Gastroesophageal sphincter (tissue), 4 donors: ENCODE measurements around the gene AATF. TPM values are rescaled to one million over a fixed set of nuclear protein-coding genes. Genes with fewer than 3 reads are reported as not detected.

ENCODE experiments used
- ATAC-seq: fragments of 150-250 bp; one replicate; pipeline ENCODE4 v1.9.1; 2016; ENCODE audit warnings: mild to moderate bottlenecking, moderate library complexity
- H3K27ac ChIP-seq, 4 donors: fragments of 200-600 bp; sonication (generic) in 3 of 4; 1 replicate in 3 of 4; 2 replicates in 1 of 4; pipeline ENCODE4 v1.5.1; 2016 to 2019
- H3K27me3 ChIP-seq: fragments of 200-600 bp; sonication (generic); one replicate; pipeline ENCODE4 v1.5.1; 2019
- H3K36me3 ChIP-seq, 2 donors: fragments of 200-600 bp; sonication (generic); one replicate each; pipeline ENCODE4 v1.5.1; 2019; ENCODE audit warnings: control low read depth in 1 of 2
- H3K4me1 ChIP-seq, 3 donors: fragments of 200-600 bp; sonication (generic); 1 replicate in 2 of 3; 2 replicates in 1 of 3; pipeline ENCODE4 v1.5.1; 2016 to 2019; ENCODE audit warnings: control low read depth in 2 of 3
- H3K4me3 ChIP-seq, 2 donors: fragments of 200-600 bp; sonication (generic); one replicate each; pipeline ENCODE4 v1.5.1; 2019; ENCODE audit warnings: mild to moderate bottlenecking in 1 of 2, moderate library complexity in 1 of 2
- H3K9me3 ChIP-seq, 3 donors: fragments of 200-600 bp; sonication (generic); one replicate each; pipeline ENCODE4 v1.5.1; 2017 to 2019; ENCODE audit warnings: control low read depth in 2 of 3
- EP300 ChIP-seq: sonication (generic); formaldehyde crosslinking; IDR thresholded peaks from one replicate; pipeline ENCODE4 v1.6.1; 2017; ENCODE audit warnings: antibody characterized with exemption, mild to moderate bottlenecking
- POLR2A ChIP-seq, 2 donors: fragments of 450-650 bp; IDR thresholded peaks; one replicate each; pipeline ENCODE4 v1.6.1; 2017; ENCODE audit warnings: antibody characterized with exemption in 2 of 2, mild to moderate bottlenecking in 2 of 2, moderate library complexity in 1 of 2
- POLR2AphosphoS5 ChIP-seq: sonication (generic); formaldehyde crosslinking; IDR thresholded peaks from one replicate; pipeline ENCODE4 v1.6.1; 2017; ENCODE audit warnings: antibody characterized with exemption
- WGBS, 2 donors: methylation state at CpG; one replicate each; pipeline ENCODE4 v1.1.5; 2018; ENCODE audit warnings: low coverage in 1 of 2; 5-methylcytosine and 5-hydroxymethylcytosine counted together
- total RNA-seq, 4 donors: library from RNA; depleted of rRNA; stranded (reverse); fragments of >200 nt; gene quantifications; one replicate each; pipeline ENCODE4 v1.1.0, GENCODE V29; 2016
- TF ChIP-seq, protein P1 (sequence below), 4 experiments: fragments of 200-600 bp in 2 of 4; fragments of 450-650 bp in 2 of 4; sonication (generic) in 1 of 4; IDR thresholded peaks; one replicate each; pipeline ENCODE4 v1.5.1; 2017 to 2019; ENCODE audit warnings: antibody characterized with exemption in 4 of 4, mild to moderate bottlenecking in 2 of 4, moderate library complexity in 2 of 4

AATF gene
- total RNA-seq, 4 donors from 2014 or later, result 36.1 to 45.1 (median 38.5) TPM

DNA sequence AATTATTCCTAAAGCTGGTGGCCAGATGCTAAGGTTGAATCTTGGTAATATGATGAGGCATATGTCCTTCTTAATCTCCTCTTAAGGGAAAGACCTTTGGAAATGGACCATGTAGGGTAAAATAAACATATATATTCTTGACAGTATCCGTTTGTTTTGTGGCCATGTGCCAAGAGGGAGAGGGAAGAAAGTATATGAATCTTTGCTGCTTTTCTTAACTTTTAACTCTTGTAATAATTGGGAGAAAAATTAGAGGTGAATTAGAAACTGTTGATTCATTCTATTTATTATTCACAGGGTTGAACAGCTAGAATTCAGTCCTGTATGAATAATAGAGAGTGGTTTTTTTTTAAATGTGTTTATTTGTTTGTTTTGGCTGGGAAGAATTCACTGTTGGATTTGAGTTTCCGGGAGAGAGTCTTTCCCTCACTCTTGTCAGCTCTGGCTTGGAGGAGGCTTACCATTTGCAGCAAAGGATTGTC lies 31.6 kb downstream of the AATF start:
- Histone ChIP-seq H3K4me3 (no peak overlapping the region), H3K9me3 (no peaks in the 10 kb centered on the region), H3K4me1 (peaks cover 0 to 24% (median 0%) of the 10 kb centered on the region in 3 donors), H3K27ac (no peak overlapping the region), H3K36me3 (peaks cover 0 to 11% of the 10 kb centered on the region in 2 donors), H3K27me3 (no peaks in the 10 kb centered on the region)
- no peak for TF ChIP-seq POLR2AphosphoS5
- ATAC-seq, result no peak
- 30 to 43% methylated on average over 2 of the region's 2 CpGs for WGBS, 2 donors

DNA sequence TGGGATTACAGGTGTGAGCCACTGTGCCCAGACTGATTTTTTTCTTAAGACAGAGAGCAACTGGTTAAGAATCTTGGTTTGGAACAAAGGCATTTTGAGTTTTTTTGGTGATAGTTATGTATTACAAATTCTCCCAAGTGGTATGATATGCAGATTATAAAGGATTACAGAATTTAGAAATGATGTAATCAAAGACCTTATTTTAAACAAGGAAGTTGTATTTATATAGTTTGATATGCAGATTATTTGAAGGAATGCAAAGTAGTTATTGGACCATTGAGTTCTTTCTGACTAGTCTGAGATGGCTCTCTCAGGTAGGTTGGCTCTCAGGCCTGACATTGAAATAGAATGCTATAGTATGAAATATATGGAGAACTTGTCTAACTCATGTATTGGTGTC lies 34.9 kb downstream of the AATF start:
- no peak for ATAC-seq
- H3K4me1 ChIP-seq, result peaks cover 0 to 21% (median 0%) of the 10 kb centered on the region in 3 donors
- H3K4me3 ChIP-seq, result no peak overlapping the region
- no peaks in the 10 kb centered on the region for H3K27me3 ChIP-seq
- H3K9me3 ChIP-seq, result no peaks in the 10 kb centered on the region
- peaks cover 0 to 44% of the 10 kb centered on the region in 2 donors for H3K36me3 ChIP-seq
- no peak for TF ChIP-seq EP300
- TF ChIP-seq, protein P1, sequence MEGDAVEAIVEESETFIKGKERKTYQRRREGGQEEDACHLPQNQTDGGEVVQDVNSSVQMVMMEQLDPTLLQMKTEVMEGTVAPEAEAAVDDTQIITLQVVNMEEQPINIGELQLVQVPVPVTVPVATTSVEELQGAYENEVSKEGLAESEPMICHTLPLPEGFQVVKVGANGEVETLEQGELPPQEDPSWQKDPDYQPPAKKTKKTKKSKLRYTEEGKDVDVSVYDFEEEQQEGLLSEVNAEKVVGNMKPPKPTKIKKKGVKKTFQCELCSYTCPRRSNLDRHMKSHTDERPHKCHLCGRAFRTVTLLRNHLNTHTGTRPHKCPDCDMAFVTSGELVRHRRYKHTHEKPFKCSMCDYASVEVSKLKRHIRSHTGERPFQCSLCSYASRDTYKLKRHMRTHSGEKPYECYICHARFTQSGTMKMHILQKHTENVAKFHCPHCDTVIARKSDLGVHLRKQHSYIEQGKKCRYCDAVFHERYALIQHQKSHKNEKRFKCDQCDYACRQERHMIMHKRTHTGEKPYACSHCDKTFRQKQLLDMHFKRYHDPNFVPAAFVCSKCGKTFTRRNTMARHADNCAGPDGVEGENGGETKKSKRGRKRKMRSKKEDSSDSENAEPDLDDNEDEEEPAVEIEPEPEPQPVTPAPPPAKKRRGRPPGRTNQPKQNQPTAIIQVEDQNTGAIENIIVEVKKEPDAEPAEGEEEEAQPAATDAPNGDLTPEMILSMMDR (IDR thresholded peaks at IDR 0.05), result no peak
- TF ChIP-seq POLR2AphosphoS5, result no peak
- TF ChIP-seq POLR2A (IDR thresholded peaks at IDR 0.05), result no peak
- no peak overlapping the region for H3K27ac ChIP-seq

DNA sequence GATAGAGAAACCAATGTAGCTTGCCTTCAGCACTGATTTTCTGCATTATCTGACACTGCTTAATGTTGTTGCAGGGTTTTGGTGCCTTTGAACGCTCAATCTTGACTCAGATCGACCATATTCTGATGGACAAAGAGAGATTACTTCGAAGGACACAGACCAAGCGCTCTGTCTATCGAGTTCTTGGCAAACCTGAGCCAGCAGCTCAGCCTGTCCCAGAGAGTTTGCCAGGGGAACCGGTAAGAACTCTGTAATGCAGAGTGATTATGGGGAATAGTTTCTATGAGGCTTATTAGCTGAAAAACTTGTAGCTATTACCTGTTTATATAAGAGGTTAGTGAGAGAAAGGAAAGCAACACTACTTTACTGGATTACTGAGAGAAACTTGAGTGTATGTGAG lies 40.4 kb downstream of the AATF start:
- no peak overlapping the region for H3K27ac ChIP-seq
- ATAC-seq, result no peak
- no peak for TF ChIP-seq EP300
- H3K27me3 ChIP-seq, result no peaks in the 10 kb centered on the region
- 81 to 86% methylated on average over 1 to 6 of the region's 6 CpGs for WGBS, 2 donors
- H3K9me3 ChIP-seq, result no peaks in the 10 kb centered on the region
- H3K36me3 ChIP-seq, result peaks cover 3 to 90% of the 10 kb centered on the region in 2 donors
- H3K4me1 ChIP-seq, result peaks cover 0 to 11% (median 0%) of the 10 kb centered on the region in 3 donors
- no peak overlapping the region for H3K4me3 ChIP-seq

GRCh38 chr17:36992701-36993100 lies 43.9 kb downstream of the AATF start:
- Histone ChIP-seq H3K36me3 (peaks cover 3 to 96% of the 10 kb centered on the region in 2 donors), H3K4me3 (no peak overlapping the region), H3K27me3 (no peaks in the 10 kb centered on the region), H3K27ac (no peak overlapping the region), H3K9me3 (no peaks in the 10 kb centered on the region), H3K4me1 (peaks cover 0 to 11% (median 0%) of the 10 kb centered on the region in 3 donors)
- no peak for ATAC-seq
- WGBS, 2 donors, result 52 to 61% methylated on average over 2 of the region's 2 CpGs
- TF ChIP-seq POLR2A (IDR thresholded peaks at IDR 0.05), result no peak
- no peak for TF ChIP-seq EP300
- TF ChIP-seq POLR2AphosphoS5, result no peak
- TF ChIP-seq, protein P1 (IDR thresholded peaks at IDR 0.05), result no peak

- Histone ChIP-seq H3K27me3 (no peaks in the 10 kb centered on the region), H3K4me1 (peaks cover 0 to 11% (median 0%) of the 10 kb centered on the region in 3 donors), H3K4me3 (no peak overlapping the region), H3K27ac (no peak overlapping the region), H3K9me3 (no peaks in the 10 kb centered on the region), H3K36me3 (peaks cover 3 to 96% of the 10 kb centered on the region in 2 donors)
- TF ChIP-seq, protein P1 (IDR thresholded peaks at IDR 0.05), result no peak
- no peak for TF ChIP-seq POLR2A (IDR thresholded peaks at IDR 0.05)
- TF ChIP-seq EP300, result no peak
- no peak for TF ChIP-seq POLR2AphosphoS5
- no peak for ATAC-seq
Measured at GRCh38 chr17:36993227-36993626, 44.5 kb downstream of the AATF start.

DNA sequence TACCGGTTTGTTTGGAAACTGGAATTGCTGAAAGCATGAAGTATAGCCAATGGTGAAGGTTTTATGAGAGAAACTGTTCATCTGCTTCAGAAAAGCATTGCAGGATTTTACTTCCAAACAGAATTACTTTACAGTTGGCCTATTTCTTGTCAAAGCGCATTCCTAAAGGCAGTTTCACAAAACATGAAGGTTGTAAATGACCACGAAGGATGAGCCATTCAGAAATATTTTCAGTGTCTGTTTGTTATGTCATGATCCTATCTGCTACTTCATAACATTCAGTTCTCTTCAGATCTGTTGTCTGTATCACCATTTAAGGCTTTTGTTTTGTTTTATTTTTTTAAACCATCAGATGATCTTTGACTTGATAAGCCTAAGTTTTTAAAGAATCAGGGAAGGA lies 45.7 kb downstream of the AATF start:
- Histone ChIP-seq H3K4me3 (no peak overlapping the region), H3K9me3 (no peaks in the 10 kb centered on the region), H3K27me3 (no peaks in the 10 kb centered on the region), H3K27ac (no peak overlapping the region), H3K4me1 (peaks cover 0 to 11% (median 0%) of the 10 kb centered on the region in 3 donors), H3K36me3 (peaks cover 3 to 91% of the 10 kb centered on the region in 2 donors)
- WGBS, 2 donors, result 79 to 90% methylated on average over 3 of the region's 3 CpGs
- TF ChIP-seq, protein P1 (IDR thresholded peaks at IDR 0.05), result no peak
- TF ChIP-seq POLR2AphosphoS5 (no peak), EP300 (no peak), POLR2A (IDR thresholded peaks at IDR 0.05) (no peak)
- ATAC-seq, result no peak
